NB4 (cell line): ENCODE data around the gene PITPNC1.

Experiments
- CTCF ChIP-seq: IDR thresholded peaks from one replicate; pipeline ENCODE4 v1.5.1; 2012; ENCODE audit warnings: low read depth, low read length
- MAX ChIP-seq: IDR thresholded peaks from 2 replicates; pipeline ENCODE4 v1.6.1; 2011; ENCODE audit warnings: low read depth, low read length
- MYC ChIP-seq: IDR thresholded peaks from 2 replicates; pipeline ENCODE4 v1.6.1; 2011; ENCODE audit warnings: low read depth, low read length
- POLR2A ChIP-seq: IDR thresholded peaks from 2 replicates; pipeline ENCODE4 v1.6.1; 2011; ENCODE audit warnings: mild to moderate bottlenecking; ENCODE audit not compliant: insufficient read length; ENCODE audit errors: extremely low read depth

- TF ChIP-seq CTCF: no peak
- no peak for TF ChIP-seq MAX
- TF ChIP-seq POLR2A: no peak
- TF ChIP-seq MYC: no peak
Measured at GRCh38 chr17:67433248-67433924, 56.3 kb downstream of the PITPNC1 start.
